HG03469 (cell line): ENCODE results near the gene ERICH2.

ENCODE experiments used
- ATAC-seq: cut with Tn5 transposase; IDR thresholded peaks from one replicate; pipeline ENCODE4 v1.9.1; 2021; ENCODE audit warnings: mild to moderate bottlenecking, moderate library complexity, moderate number of reproducible peaks; ENCODE audit not compliant: unreplicated experiment

The ERICH2 gene

GRCh38 chr2:170816504-170817092 lies 46.4 kb downstream of the ERICH2 start, which contains the start of gene GAD1:
Gene GAD1 (plus strand): TSS chr2:170816887. CDS start chr2:170818592, 1,705 bp downstream.
- no peak for ATAC-seq

- ATAC-seq: no peak
Measured at GRCh38 chr2:170817093-170818035, 47.2 kb downstream of the ERICH2 start.

- ATAC-seq: no peak
Measured at GRCh38 chr2:170818036-170818751, 48.0 kb downstream of the ERICH2 start.

GRCh38 chr2:170818752-170819470 lies 48.7 kb downstream of the ERICH2 start:
- no peak for ATAC-seq

- ATAC-seq: no peak
Measured at GRCh38 chr2:170819680-170820664, 49.8 kb downstream of the ERICH2 start.

- ATAC-seq: peak; percentile 41
Measured at GRCh38 chr2:170820757-170821530, 50.8 kb downstream of the ERICH2 start.

- no peak for ATAC-seq
Measured at GRCh38 chr2:170821531-170822289, 51.5 kb downstream of the ERICH2 start.

GRCh38 chr2:170822290-170823087 lies 52.3 kb downstream of the ERICH2 start:
- ATAC-seq: no peak

- no peak for ATAC-seq
Measured at GRCh38 chr2:170823088-170823897, 53.1 kb downstream of the ERICH2 start.

- no peak for ATAC-seq
Measured at GRCh38 chr2:170823898-170824215, 53.7 kb downstream of the ERICH2 start.

GRCh38 chr2:170824526-170825015 lies 54.4 kb downstream of the ERICH2 start:
- no peak for ATAC-seq

- no peak for ATAC-seq
Measured at GRCh38 chr2:170827841-170828532, 57.8 kb downstream of the ERICH2 start.

- ATAC-seq: no peak
Measured at GRCh38 chr2:170828533-170828916, 58.3 kb downstream of the ERICH2 start.

GRCh38 chr2:170829036-170829435 lies 58.9 kb downstream of the ERICH2 start:
- no peak for ATAC-seq

GRCh38 chr2:170830166-170830565 lies 60.0 kb downstream of the ERICH2 start:
- no peak for ATAC-seq

- ATAC-seq: no peak
Measured at GRCh38 chr2:170831115-170831514, 60.9 kb downstream of the ERICH2 start.
